Adipocyte (in vitro differentiated cells): ENCODE data around the gene TACC2.

Source experiments
- DNase-seq: peaks from one replicate; pipeline ENCODE4 v3.0.0-alpha.2; 2015; ENCODE audit warnings: low read depth
- H3K27me3 ChIP-seq: replicated peaks from 2 replicates; pipeline ENCODE4 v1.7.0; 2013; ENCODE audit warnings: mild to moderate bottlenecking, low read length, moderate library complexity; ENCODE audit not compliant: control insufficient read depth, insufficient read depth
- H3K36me3 ChIP-seq: 2 replicates; pipeline ENCODE4 v1.7.0; 2013; ENCODE audit warnings: low read length, mild to moderate bottlenecking, moderate library complexity; ENCODE audit not compliant: control insufficient read depth, insufficient read depth, severe bottlenecking
- H3K4me1 ChIP-seq: 2 replicates; pipeline ENCODE4 v1.7.0; 2013; ENCODE audit warnings: mild to moderate bottlenecking, low read length, moderate library complexity; ENCODE audit not compliant: control insufficient read depth, insufficient read depth
- H3K4me3 ChIP-seq: 2 replicates; pipeline ENCODE4 v1.7.0; 2013; ENCODE audit warnings: mild to moderate bottlenecking, low read length, moderate library complexity
- H3K9ac ChIP-seq: 2 replicates; pipeline ENCODE4 v1.7.0; 2013; ENCODE audit warnings: mild to moderate bottlenecking, low read length, moderate library complexity
- H3K9me3 ChIP-seq: 2 replicates; pipeline ENCODE4 v1.7.0; 2013; ENCODE audit warnings: mild to moderate bottlenecking, low read length, moderate library complexity; ENCODE audit not compliant: control insufficient read depth

Gene TACC2

GRCh38 chr10:122241836-122242235 lies 252.9 kb downstream of the TACC2 start:
- H3K27me3 ChIP-seq: no peaks in the 10 kb centered on the region
- no peak overlapping the region for H3K4me3 ChIP-seq
- no peak overlapping the region for H3K9ac ChIP-seq
- no peak for DNase-seq
- peaks cover 21% of the 10 kb centered on the region for H3K4me1 ChIP-seq
- peaks cover 50% of the 10 kb centered on the region for H3K36me3 ChIP-seq
- no peaks in the 10 kb centered on the region for H3K9me3 ChIP-seq

- H3K9me3 ChIP-seq: no peaks in the 10 kb centered on the region
- no peak overlapping the region for H3K4me3 ChIP-seq
- no peak for DNase-seq
- no peak overlapping the region for H3K9ac ChIP-seq
- peaks cover 21% of the 10 kb centered on the region for H3K4me1 ChIP-seq
- H3K36me3 ChIP-seq: peaks cover 38% of the 10 kb centered on the region
- H3K27me3 ChIP-seq: no peaks in the 10 kb centered on the region
Observed at GRCh38 chr10:122243550-122243949, 254.6 kb downstream of the TACC2 start.

GRCh38 chr10:122244001-122244975 lies 255.3 kb downstream of the TACC2 start:
- H3K27me3 ChIP-seq: no peaks in the 10 kb centered on the region
- DNase-seq: no peak
- no peak overlapping the region for H3K9ac ChIP-seq
- H3K9me3 ChIP-seq: no peaks in the 10 kb centered on the region
- H3K4me3 ChIP-seq: no peak overlapping the region
- H3K4me1 ChIP-seq: peaks cover 21% of the 10 kb centered on the region
- H3K36me3 ChIP-seq: peaks cover 38% of the 10 kb centered on the region

DNA sequence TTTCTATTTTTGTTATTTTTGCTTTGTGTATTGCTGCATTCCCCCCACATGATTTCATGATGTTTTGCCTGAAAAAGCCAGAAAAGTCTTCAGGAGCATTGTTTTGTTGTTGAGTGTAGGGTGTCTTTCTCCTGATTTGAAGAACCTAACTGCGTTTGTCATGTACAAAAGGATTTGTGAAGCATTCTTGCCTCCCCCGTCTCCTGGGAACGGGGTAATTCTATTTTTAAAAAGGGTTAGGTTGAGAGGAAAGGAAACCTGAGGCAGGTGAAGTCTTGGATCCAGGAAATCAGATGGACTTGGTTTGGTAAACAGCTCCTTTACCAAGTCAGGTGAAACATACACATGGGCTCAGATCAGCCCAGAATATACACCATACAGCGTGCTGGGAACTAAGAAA lies 256.2 kb downstream of the TACC2 start:
- DNase-seq: no peak
- Histone ChIP-seq H3K9ac (no peak overlapping the region), H3K9me3 (no peaks in the 10 kb centered on the region), H3K27me3 (no peaks in the 10 kb centered on the region), H3K4me3 (no peak overlapping the region), H3K4me1 (peaks cover 15% of the 10 kb centered on the region), H3K36me3 (peaks cover 38% of the 10 kb centered on the region)

DNA sequence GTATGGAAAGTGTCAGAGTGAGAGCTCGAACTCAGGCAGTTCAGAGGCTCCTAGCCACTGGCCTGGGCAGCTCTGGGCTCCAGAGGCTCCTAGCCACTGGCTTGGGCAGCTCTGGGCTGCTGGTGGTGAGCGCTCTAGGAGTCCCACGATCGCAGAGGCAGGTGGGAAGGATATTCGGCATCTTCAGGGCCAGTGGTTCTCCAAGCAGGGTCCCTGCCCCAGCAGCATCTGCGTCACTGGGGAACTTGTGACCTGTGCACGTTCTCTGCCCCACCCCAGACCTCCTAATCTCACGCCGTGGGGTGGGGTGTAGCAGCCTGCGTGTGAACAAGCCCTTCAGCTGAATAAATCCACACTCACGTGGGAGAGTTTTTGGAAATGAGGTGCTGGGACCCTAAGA lies 256.9 kb downstream of the TACC2 start:
- Histone ChIP-seq H3K36me3 (peaks cover 35% of the 10 kb centered on the region), H3K4me3 (no peak overlapping the region), H3K4me1 (peaks cover 13% of the 10 kb centered on the region), H3K9me3 (no peaks in the 10 kb centered on the region), H3K9ac (no peak overlapping the region), H3K27me3 (no peaks in the 10 kb centered on the region)
- DNase-seq: no peak

GRCh38 chr10:122246830-122247520 lies 258.0 kb downstream of the TACC2 start:
- no peak overlapping the region for H3K9ac ChIP-seq
- H3K36me3 ChIP-seq: peaks cover 28% of the 10 kb centered on the region
- no peak overlapping the region for H3K4me3 ChIP-seq

DNA sequence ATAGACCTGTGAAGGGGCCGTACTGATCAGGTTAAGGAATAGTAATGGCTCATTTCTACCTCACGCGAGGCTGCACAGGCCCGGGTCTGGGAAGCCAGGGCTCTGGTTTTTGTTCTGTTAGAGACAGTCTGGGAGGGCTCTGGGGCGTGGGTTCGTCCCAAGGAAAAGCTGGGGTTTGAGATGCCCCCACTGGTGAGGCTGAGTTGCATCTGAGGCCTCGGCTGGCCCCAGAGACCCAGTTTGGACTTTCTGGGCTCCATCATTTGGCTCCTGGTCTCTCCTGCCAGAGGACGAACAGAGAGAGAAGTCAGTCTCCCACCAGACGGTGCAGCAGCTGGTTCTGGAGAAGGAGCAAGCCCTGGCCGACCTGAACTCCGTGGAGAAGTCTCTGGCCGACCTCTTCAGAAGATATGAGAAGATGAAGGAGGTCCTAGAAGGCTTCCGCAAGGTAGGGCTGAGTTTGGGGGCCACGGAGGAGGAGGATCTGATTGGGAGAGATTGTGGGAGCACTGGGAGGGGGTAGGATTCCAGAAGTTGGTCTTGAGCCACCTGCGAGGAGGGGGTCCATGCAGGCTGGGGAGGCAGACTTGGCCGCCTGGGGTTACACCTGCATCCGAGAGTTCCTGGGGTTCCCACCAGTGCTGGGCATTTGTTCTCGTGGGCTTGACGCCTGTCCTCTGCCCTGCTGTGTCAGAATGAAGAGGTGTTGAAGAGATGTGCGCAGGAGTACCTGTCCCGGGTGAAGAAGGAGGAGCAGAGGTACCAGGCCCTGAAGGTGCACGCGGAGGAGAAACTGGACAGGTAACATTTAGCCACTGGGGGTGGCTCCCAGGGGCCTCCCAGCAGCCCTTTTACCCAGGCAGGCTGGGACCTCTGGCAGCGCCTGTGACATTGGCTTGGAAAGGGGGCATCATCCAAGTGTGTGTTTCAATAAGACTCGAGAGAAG lies 259.7 kb downstream of the TACC2 start:
- Histone ChIP-seq H3K4me1 (peaks cover 6% of the 10 kb centered on the region), H3K27me3 (no peaks in the 10 kb centered on the region), H3K9me3 (no peaks in the 10 kb centered on the region), H3K36me3 (peaks cover 34% of the 10 kb centered on the region), H3K9ac (no peak overlapping the region), H3K4me3 (no peak overlapping the region)
- no peak for DNase-seq

More at GRCh38 chr10:122246830-122247520, 258.0 kb downstream of the TACC2 start:
- no peaks in the 10 kb centered on the region for H3K9me3 ChIP-seq
- no peaks in the 10 kb centered on the region for H3K27me3 ChIP-seq
- peaks cover 13% of the 10 kb centered on the region for H3K4me1 ChIP-seq
- no peak for DNase-seq

DNA sequence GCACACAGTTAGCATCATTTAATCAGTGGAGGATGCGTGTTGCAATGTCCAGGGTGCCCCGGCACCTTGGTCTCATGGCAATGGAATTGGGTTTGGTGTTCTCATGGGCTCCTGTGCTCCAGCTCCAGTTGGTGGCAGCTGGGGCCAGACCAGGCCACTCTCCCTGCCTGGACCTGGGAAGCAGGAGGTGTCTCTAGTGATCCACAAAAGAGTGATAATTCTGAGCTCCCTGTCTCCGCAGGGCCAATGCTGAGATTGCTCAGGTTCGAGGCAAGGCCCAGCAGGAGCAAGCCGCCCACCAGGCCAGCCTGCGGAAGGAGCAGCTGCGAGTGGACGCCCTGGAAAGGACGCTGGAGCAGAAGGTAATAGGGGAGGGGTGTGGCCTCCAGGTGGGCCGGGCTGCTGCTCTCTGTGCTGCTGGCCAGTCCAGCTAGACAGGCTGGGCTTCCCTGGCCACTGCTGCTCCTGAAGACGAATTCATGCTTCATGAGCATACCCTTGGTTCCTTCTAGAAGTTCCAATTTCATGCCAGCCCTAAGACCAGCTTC lies 260.4 kb downstream of the TACC2 start:
- DNase-seq: no peak
- H3K27me3 ChIP-seq: no peaks in the 10 kb centered on the region
- H3K9ac ChIP-seq: no peak overlapping the region
- no peaks in the 10 kb centered on the region for H3K4me1 ChIP-seq
- H3K9me3 ChIP-seq: no peaks in the 10 kb centered on the region
- no peak overlapping the region for H3K4me3 ChIP-seq
- peaks cover 35% of the 10 kb centered on the region for H3K36me3 ChIP-seq

DNA sequence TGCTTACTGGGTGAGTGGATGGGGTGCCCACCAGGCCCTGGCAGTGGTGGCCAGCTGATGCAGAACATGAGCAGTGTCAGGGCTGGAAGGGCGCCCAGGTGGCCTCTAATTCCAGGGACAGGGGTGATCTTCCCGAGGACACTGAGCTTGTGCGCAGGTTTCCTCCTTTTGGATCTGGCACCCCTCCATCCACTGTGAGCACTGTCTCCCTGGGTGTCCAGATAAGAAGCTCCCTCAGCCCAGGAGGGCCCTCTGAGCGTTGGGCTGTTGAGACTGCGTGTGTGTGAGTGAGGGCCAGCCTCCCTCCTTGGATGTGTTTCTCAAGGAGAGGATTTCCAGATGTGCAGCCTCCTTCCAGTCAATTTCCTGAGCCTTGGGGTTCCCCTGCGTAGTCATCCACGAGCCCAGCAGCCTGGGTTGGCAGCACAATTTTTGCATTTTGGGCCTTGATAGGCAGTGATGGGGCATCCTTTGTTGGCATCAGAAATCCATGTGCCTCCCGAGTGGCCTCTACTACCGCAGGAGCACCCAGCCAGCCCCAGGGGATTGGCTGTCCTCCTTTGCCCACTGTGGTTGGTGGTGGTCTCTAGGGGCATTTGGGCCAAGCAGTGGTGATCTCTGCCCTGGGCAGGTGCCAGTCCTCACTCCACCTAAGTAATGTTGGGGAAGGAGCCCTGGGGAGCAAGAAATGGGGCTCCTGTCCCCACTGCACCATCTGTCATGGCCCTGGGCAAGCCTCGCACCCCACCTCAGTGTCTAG lies 261.2 kb downstream of the TACC2 start:
- Histone ChIP-seq H3K36me3 (peaks cover 37% of the 10 kb centered on the region), H3K9me3 (no peaks in the 10 kb centered on the region)

More for the DNA sequence above, 261.2 kb downstream of the TACC2 start:
- Histone ChIP-seq H3K4me1 (no peaks in the 10 kb centered on the region), H3K9ac (no peak overlapping the region), H3K27me3 (no peaks in the 10 kb centered on the region), H3K4me3 (no peak overlapping the region)
- no peak for DNase-seq
